ENCODE results near the gene NCKAP5.

NCKAP5 gene

DNA sequence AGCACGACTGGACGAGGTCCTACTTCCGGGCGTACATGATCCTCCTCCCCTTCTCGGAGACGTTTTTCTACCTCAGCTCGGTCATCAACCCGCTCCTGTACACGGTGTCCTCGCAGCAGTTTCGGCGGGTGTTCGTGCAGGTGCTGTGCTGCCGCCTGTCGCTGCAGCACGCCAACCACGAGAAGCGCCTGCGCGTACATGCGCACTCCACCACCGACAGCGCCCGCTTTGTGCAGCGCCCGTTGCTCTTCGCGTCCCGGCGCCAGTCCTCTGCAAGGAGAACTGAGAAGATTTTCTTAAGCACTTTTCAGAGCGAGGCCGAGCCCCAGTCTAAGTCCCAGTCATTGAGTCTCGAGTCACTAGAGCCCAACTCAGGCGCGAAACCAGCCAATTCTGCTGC is 923.1 kb downstream of the NCKAP5 start:
- peak; percentile 84 for DNase-seq

- DNase-seq = no peak
Observed at GRCh38 chr2:132642415-132642814, 925.8 kb downstream of the NCKAP5 start.

DNA sequence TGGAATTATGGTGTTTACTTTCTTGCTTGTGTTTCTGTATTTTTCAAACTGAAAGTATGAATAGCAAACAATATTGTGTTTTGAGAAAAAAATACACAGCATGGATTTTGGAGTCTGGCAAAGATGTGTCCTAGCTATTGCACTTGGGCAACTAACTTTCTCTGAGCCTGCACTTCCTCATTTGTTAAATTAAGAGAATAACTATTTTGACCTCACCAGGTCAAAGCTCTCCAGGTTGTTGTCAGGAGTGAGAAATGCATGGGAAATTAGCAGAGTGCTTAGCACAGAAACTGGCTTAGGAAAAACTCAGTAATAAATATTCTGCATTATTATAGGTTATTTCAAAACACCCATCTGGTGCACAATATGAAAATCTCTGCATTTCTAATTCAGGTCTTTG is 926.4 kb downstream of the NCKAP5 start:
- DNase-seq = no peak

GRCh38 chr2:132640116-132640515 is 928.1 kb downstream of the NCKAP5 start:
- peak; percentile 11 for DNase-seq

DNA sequence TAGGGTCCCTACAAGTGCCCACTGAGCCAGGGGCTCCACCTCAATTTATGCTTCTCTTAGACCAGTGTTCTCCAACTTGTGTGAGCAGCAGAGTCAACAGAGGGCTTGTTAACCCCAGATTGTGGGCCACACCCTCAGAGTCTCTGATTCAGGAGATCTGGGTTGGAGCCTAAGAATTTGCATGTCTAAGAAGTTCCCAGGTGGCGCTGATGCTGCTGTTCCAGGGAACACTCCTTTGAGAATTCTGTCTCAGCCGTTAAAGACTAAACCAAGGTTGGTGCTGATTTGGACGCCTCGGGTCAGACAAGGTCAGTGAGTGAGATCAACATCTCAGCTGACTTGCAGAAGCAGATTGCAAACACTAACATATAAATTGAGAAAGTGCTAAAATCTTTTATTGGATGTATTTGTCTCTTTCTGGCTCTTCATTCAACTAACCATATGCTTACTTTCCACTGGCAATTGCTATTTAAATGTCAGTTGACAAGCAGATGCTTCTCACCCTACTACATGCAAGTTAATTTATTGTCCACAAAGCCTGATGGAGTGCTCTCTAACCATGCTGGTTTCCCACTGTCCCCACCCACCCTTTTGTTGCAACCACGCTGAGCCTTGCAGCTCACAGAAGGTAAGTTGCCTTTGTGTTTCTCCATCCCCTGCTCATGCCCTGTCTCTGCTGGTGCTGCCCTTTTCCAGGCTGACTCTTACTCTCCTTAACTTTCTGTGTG is 929.8 kb downstream of the NCKAP5 start:
- DNase-seq = no peak

- no peak for DNase-seq
Observed at GRCh38 chr2:132636346-132636745, 931.9 kb downstream of the NCKAP5 start.

GRCh38 chr2:132633635-132634034 is 934.6 kb downstream of the NCKAP5 start:
- no peak for DNase-seq

- DNase-seq = no peak
Observed at GRCh38 chr2:132632000-132632649, 936.1 kb downstream of the NCKAP5 start.

DNA sequence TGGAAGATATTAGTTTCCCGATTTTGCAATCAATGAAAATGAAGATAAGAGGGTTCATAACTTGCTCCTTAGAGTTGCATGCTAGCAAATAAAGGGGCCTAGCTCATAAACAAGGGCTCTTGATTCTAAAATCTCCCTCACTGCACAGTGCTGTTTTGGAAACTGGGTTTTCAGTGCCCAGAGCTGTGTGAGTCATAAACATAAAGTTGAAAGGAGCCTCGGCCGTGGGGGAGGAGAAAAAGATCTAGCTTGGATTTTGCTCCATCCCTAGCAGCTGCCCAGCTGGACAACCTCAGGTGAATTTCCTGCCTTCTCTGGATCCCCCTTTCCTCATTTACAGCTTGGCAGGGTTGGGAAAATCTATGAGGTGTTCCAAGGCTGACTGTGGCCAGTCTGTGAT is 940.7 kb downstream of the NCKAP5 start:
- DNase-seq = no peak

GRCh38 chr2:132623096-132623839 is 945.0 kb downstream of the NCKAP5 start:
- no peak for DNase-seq

Data from DMS79 (cell line).